ENCODE measurements around the gene SHLD2.
A peak's percentile ranks its signal among the peaks of the same experiment; 100 is the strongest.

DNA sequence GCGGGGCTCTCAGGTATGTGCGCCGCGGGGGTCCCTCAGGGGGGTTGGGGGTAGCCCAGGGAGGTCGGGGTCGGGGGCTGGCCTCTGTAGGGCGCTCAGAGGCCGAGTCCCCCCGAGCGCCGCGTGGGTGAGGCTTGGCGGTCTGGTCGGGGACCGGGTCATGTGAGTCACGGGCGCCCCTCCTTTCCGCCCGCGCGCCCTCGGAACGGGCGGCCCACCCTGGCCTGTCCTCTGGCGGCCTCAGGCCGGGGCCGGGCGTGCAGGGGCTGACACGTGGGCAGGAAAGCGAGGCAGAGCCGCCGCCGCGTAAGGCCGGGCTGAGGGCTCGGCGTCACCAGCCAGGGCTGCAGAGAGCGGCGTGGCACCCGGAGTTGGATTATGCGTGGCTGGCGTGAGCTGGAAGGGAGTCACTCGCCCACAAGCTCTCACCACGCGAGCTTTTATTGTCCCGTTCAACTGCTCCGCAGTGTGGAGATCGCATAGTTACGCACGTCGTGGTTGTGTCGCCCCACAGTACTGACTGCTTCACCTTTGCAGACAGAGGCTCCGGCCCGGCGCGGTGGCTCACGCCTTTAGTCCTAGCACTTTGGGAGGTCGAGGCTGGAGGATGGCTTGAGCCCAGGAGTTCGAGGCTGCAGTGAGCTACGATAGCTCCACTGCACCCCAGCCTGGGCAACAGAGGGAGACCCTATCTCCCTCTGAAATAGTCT lies 385 bp downstream of the SHLD2 start:
- TF ChIP-seq, protein P1, sequence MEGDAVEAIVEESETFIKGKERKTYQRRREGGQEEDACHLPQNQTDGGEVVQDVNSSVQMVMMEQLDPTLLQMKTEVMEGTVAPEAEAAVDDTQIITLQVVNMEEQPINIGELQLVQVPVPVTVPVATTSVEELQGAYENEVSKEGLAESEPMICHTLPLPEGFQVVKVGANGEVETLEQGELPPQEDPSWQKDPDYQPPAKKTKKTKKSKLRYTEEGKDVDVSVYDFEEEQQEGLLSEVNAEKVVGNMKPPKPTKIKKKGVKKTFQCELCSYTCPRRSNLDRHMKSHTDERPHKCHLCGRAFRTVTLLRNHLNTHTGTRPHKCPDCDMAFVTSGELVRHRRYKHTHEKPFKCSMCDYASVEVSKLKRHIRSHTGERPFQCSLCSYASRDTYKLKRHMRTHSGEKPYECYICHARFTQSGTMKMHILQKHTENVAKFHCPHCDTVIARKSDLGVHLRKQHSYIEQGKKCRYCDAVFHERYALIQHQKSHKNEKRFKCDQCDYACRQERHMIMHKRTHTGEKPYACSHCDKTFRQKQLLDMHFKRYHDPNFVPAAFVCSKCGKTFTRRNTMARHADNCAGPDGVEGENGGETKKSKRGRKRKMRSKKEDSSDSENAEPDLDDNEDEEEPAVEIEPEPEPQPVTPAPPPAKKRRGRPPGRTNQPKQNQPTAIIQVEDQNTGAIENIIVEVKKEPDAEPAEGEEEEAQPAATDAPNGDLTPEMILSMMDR (IDR thresholded peaks at IDR 0.05 in 2 of 3, conservative IDR thresholded peaks at IDR 0.05 in 1 of 3; ENCODE audit: borderline replicate concordance in 1 of 3, insufficient read depth in 1 of 3, low read depth in 2 of 3, low read length in 2 of 3): no peak
- TF ChIP-seq FOSL1 (IDR thresholded peaks at IDR 0.05; ENCODE audit: low read depth) (no peak), TCF7L2 (IDR thresholded peaks at IDR 0.05; ENCODE audit: borderline replicate concordance, extremely low read depth, insufficient read depth, insufficient read length) (peak; percentile 17), EZH2 (IDR thresholded peaks at IDR 0.05) (no peak), EZH2phosphoT487 (IDR thresholded peaks at IDR 0.05; ENCODE audit: borderline replicate concordance) (no peak), POLR2A (IDR thresholded peaks at IDR 0.05; ENCODE audit: borderline replicate concordance, extremely low read depth, insufficient read depth, insufficient read length) (peak; percentile 44), CEBPB (IDR thresholded peaks at IDR 0.05; ENCODE audit: low read depth) (no peak), SP1 (IDR thresholded peaks at IDR 0.05; ENCODE audit: low read depth) (no peak), RAD21 (IDR thresholded peaks at IDR 0.05; ENCODE audit: low read depth) (no peak), SIN3A (IDR thresholded peaks at IDR 0.05; ENCODE audit: low read depth) (peak; percentile 62; the same call in 1 of the 2 replicates), POLR2AphosphoS5 (IDR thresholded peaks at IDR 0.05; ENCODE audit: low read depth, low read length) (peak; percentile 67)

All from HCT116 (cell line).